ENCODE measurements around the gene SLC9A3.
A peak's percentile ranks its signal among the peaks of the same experiment; 100 is the strongest.

Gene SLC9A3

DNA sequence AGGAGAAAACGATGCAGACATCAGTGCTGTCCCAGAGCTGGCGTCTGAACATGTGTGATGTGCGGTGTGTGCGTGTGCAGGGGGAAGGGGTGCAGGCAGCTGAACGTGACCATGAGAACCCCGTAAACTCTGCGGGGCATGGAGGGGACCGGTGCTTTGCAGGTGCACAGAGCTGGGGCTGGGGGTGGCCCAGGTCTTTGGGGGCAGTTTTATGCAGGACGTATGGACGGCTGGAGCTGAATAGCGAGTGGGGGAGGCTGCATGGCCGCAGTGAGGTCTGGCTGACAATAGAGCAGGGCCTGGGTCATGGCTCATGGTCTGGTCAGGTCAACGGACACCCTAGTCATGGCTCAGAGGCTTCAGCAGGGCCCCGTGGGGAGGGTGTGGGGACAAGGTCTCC, 84.6 kb downstream of the SLC9A3 start:
- no peak for DNase-seq (ENCODE audit: low read depth)
- TF ChIP-seq, protein P1, sequence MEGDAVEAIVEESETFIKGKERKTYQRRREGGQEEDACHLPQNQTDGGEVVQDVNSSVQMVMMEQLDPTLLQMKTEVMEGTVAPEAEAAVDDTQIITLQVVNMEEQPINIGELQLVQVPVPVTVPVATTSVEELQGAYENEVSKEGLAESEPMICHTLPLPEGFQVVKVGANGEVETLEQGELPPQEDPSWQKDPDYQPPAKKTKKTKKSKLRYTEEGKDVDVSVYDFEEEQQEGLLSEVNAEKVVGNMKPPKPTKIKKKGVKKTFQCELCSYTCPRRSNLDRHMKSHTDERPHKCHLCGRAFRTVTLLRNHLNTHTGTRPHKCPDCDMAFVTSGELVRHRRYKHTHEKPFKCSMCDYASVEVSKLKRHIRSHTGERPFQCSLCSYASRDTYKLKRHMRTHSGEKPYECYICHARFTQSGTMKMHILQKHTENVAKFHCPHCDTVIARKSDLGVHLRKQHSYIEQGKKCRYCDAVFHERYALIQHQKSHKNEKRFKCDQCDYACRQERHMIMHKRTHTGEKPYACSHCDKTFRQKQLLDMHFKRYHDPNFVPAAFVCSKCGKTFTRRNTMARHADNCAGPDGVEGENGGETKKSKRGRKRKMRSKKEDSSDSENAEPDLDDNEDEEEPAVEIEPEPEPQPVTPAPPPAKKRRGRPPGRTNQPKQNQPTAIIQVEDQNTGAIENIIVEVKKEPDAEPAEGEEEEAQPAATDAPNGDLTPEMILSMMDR (IDR thresholded peaks at IDR 0.05; ENCODE audit: insufficient read depth, low read depth, low read length, missing control alignments), result no peak
- no peak overlapping the region for H3K4me3 ChIP-seq (ENCODE audit: low read depth, low read length)

GRCh38 chr5:439181-439580, 85.1 kb downstream of the SLC9A3 start:
- no peak overlapping the region for H3K4me3 ChIP-seq (ENCODE audit: low read depth, low read length)
- no peak for DNase-seq (ENCODE audit: low read depth)
- TF ChIP-seq, protein P1 (IDR thresholded peaks at IDR 0.05; ENCODE audit: insufficient read depth, low read depth, low read length, missing control alignments), result no peak

DNA sequence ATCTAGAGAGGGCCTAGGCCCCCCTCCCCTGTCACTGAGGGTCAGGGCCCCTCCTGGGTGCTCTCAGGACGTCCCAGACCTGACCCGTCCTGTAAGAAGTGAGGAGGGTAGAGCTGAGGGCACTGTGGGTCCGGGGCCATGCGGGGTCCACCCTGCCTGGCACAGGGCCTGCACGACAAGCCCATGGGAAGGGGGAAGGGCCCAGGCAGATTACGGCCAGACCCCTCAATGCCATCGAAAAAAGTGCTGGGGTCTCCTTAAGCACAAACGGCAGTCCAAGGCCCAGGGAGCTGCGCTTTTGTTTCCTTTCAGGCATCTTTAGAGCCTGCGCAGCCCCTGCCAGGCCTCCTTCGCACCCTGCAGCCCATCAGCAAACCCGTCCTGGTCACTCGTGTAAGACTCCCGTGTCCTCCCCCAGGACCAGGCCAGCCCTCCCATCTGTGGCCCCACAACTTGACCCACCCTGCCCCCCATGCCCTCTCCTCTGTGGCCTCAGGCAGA, 85.7 kb downstream of the SLC9A3 start:
- no peak overlapping the region for H3K4me3 ChIP-seq (ENCODE audit: low read depth, low read length)
- DNase-seq (ENCODE audit: low read depth), result no peak
- TF ChIP-seq, protein P1 (IDR thresholded peaks at IDR 0.05; ENCODE audit: insufficient read depth, low read depth, low read length, missing control alignments), result no peak

- TF ChIP-seq, protein P1 (IDR thresholded peaks at IDR 0.05; ENCODE audit: insufficient read depth, low read depth, low read length, missing control alignments), result no peak
- no peak for DNase-seq (ENCODE audit: low read depth)
- H3K4me3 ChIP-seq (ENCODE audit: low read depth, low read length), result no peak overlapping the region
These were observed 86.9 kb downstream of the SLC9A3 start for GRCh38 chr5:437281-437771.

DNA sequence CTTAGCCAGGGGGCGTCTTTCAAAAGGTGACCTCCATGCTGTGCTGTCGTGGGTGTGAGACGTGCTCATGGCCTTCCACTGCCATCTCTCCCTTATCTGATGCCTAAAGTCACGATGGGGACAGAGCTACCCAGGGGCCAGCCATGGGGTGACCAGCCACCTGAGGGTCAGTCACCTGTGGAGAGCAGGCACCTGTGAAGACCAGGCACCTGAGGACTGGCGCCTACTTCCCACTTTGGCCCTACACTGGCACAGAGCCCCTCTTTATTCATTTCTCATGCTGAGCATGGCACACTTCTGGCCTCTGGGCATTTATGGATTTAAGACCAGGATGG, 87.6 kb downstream of the SLC9A3 start:
- no peak overlapping the region for H3K4me3 ChIP-seq (ENCODE audit: low read depth, low read length)
- no peak for DNase-seq (ENCODE audit: low read depth)
- TF ChIP-seq, protein P1 (IDR thresholded peaks at IDR 0.05; ENCODE audit: insufficient read depth, low read depth, low read length, missing control alignments), result no peak

- no peak overlapping the region for H3K4me3 ChIP-seq (ENCODE audit: low read depth, low read length)
- peak; percentile 43 for DNase-seq (ENCODE audit: low read depth)
- TF ChIP-seq, protein P1 (IDR thresholded peaks at IDR 0.05; ENCODE audit: insufficient read depth, low read depth, low read length, missing control alignments), result peak; percentile 25
These were observed 88.1 kb downstream of the SLC9A3 start for GRCh38 chr5:435961-436640.

Data from GM12865 (cell line).